T-helper 2 cell (primary cell): Measurements from ENCODE around the gene SNX20.

Experiments used
- DNase-seq, 5 experiments: peaks; one replicate each; pipeline versions ENCODE4 v3.0.0 to v3.0.0-alpha.2; 2012 to 2022
- total RNA-seq, 2 donors: gene quantifications; one replicate each; lab custom pipeline; 2026; lab: John Stamatoyannopoulos, UW

SNX20 gene
- total RNA-seq: 31.5 to 83.4 reads per million in 2 donors

GRCh38 chr16:50681021-50681885 lies at the start of gene SNX20:
SNX20 (minus strand) TSS chr16:50681312; CDS start chr16:50677526, 3,786 bp downstream.
- peak in 4 of 5 experiments; percentile 26 to 92 (median 64) for DNase-seq

GRCh38 chr16:50724306-50724705 lies 43.2 kb upstream of the SNX20 start:
- peak in 1 of 5 experiments; percentile 63 for DNase-seq

- DNase-seq: no peak
Observed at GRCh38 chr16:50722960-50723359, 41.8 kb upstream of the SNX20 start.

- no peak for DNase-seq
Observed at GRCh38 chr16:50722405-50722737, 41.3 kb upstream of the SNX20 start.

- DNase-seq: peak in 2 of 5 experiments; percentile 36 to 46
Observed at GRCh38 chr16:50721549-50722404, 40.7 kb upstream of the SNX20 start.

GRCh38 chr16:50719401-50720337 lies 38.6 kb upstream of the SNX20 start:
- no peak for DNase-seq

GRCh38 chr16:50718761-50719400 lies 37.8 kb upstream of the SNX20 start:
- no peak for DNase-seq

- DNase-seq: no peak
Observed at GRCh38 chr16:50718061-50718760, 37.1 kb upstream of the SNX20 start.

- no peak for DNase-seq
Observed at GRCh38 chr16:50717494-50717893, 36.4 kb upstream of the SNX20 start.

- no peak for DNase-seq
Observed at GRCh38 chr16:50717091-50717490, 36.0 kb upstream of the SNX20 start.

GRCh38 chr16:50712956-50713355 lies 31.8 kb upstream of the SNX20 start:
- no peak for DNase-seq

- no peak for DNase-seq
Observed at GRCh38 chr16:50712560-50712898, 31.4 kb upstream of the SNX20 start.

GRCh38 chr16:50711862-50712559 lies 30.9 kb upstream of the SNX20 start:
- no peak for DNase-seq

- DNase-seq: no peak
Observed at GRCh38 chr16:50711040-50711439, 29.9 kb upstream of the SNX20 start.

GRCh38 chr16:50709980-50710379 lies 28.9 kb upstream of the SNX20 start:
- DNase-seq: no peak

GRCh38 chr16:50709061-50709684 lies 28.1 kb upstream of the SNX20 start:
- DNase-seq: peak in 1 of 5 experiments; percentile 45

GRCh38 chr16:50708373-50709060 lies 27.4 kb upstream of the SNX20 start:
- peak in 1 of 5 experiments; percentile 82 for DNase-seq

GRCh38 chr16:50706250-50706649 lies 25.1 kb upstream of the SNX20 start:
- DNase-seq: no peak

- peak in 1 of 5 experiments; percentile 75 for DNase-seq
Observed at GRCh38 chr16:50705436-50706110, 24.5 kb upstream of the SNX20 start.
